ENCODE measurements around the gene PKLR.

DNA sequence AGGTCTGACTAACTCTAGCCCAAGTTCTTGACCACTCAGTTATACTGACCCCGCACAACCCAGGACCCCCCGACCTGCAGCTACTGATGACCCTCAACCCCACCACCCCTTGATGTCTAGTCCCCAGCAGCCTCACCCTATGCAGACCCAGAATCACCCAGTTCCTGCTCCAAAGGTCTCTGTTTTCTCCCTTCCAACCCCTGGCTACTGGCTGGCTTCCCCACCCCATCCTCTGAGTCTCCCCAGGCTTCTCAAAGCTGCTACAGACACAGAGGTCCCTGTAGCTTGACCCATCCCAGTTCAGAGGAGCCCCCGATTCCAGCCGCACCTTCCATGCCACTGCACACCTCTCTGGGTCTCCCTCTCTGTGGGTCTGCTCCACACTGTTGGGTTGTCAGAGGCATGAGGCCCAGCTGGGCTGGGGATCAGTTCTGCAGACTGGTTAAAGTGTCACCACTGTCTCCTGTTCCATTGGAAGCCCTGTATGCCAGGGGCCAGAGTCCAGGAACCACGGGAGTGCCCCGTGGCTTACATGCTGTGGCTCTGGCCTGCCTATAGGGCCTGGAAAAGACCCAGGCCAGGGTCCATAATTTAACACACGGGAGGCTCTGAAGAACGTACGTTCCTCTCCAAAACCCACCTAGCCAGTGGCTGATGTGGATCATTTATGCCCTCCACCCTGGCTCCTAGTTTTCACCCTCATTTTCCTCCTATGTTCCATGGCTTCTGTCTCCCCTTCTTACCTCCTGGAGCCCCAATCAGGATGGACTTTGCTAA is 497 bp downstream of the PKLR start:
- TF ChIP-seq POLR2A (IDR thresholded peaks at IDR 0.05) (no peak), CTCF (IDR thresholded peaks at IDR 0.05) (no peak)
